KOPT-K1 (cell line): ENCODE results near the gene CLASRP.

Source experiments
- H3K27ac ChIP-seq: fragments of 200-600 bp; sonication (generic); 2 replicates; pipeline ENCODE4 v1.5.1; 2016; ENCODE audit warnings: antibody characterized with exemption, mild to moderate bottlenecking, low read depth, low read length; ENCODE audit not compliant: poor library complexity, severe bottlenecking
- H3K36me3 ChIP-seq: fragments of 200-600 bp; sonication (generic); 2 replicates; pipeline ENCODE4 v1.5.1; 2017; ENCODE audit warnings: antibody characterized with exemption, mild to moderate bottlenecking, low read length, moderate library complexity; ENCODE audit not compliant: insufficient read depth
- H3K9me3 ChIP-seq: fragments of 200-600 bp; sonication (generic); 2 replicates; pipeline ENCODE4 v1.5.1; 2017; ENCODE audit warnings: antibody characterized with exemption, low read length, mild to moderate bottlenecking; ENCODE audit not compliant: insufficient read depth, poor library complexity, severe bottlenecking

CLASRP gene

GRCh38 chr19:45079063-45079910 is 40.4 kb downstream of the CLASRP start, which contains the start of gene GEMIN7:
Gene GEMIN7 (plus strand): TSS chr19:45079260. CDS start chr19:45090115, 10,855 bp downstream.
- no peaks in the 10 kb centered on the region for H3K9me3 ChIP-seq
- H3K27ac ChIP-seq: peak within 1 kb of the TSS; percentile 73
- peaks cover 12% of the 10 kb centered on the region for H3K36me3 ChIP-seq

- H3K27ac ChIP-seq: peak overlapping the region; percentile 73
- no peaks in the 10 kb centered on the region for H3K9me3 ChIP-seq
- H3K36me3 ChIP-seq: peaks cover 19% of the 10 kb centered on the region
These were observed 41.1 kb downstream of the CLASRP start for GRCh38 chr19:45079911-45080370.

- no peaks in the 10 kb centered on the region for H3K9me3 ChIP-seq
- H3K36me3 ChIP-seq: peaks cover 28% of the 10 kb centered on the region
- no peak overlapping the region for H3K27ac ChIP-seq
These were observed 43.3 kb downstream of the CLASRP start for GRCh38 chr19:45082170-45082569.

GRCh38 chr19:45086480-45086879 is 47.6 kb downstream of the CLASRP start:
- Histone ChIP-seq H3K36me3 (peaks cover 61% of the 10 kb centered on the region), H3K27ac (no peak overlapping the region), H3K9me3 (no peaks in the 10 kb centered on the region)

- Histone ChIP-seq H3K9me3 (no peaks in the 10 kb centered on the region), H3K27ac (peak overlapping the region; percentile 54), H3K36me3 (peaks cover 54% of the 10 kb centered on the region)
These were observed 48.7 kb downstream of the CLASRP start for GRCh38 chr19:45087531-45087930.

GRCh38 chr19:45090034-45090433 is 51.2 kb downstream of the CLASRP start:
- Histone ChIP-seq H3K9me3 (no peaks in the 10 kb centered on the region), H3K27ac (no peak overlapping the region), H3K36me3 (peaks cover 46% of the 10 kb centered on the region)

GRCh38 chr19:45090606-45091005 is 51.8 kb downstream of the CLASRP start:
- Histone ChIP-seq H3K27ac (no peak overlapping the region), H3K36me3 (peaks cover 41% of the 10 kb centered on the region), H3K9me3 (no peaks in the 10 kb centered on the region)

- H3K9me3 ChIP-seq: no peaks in the 10 kb centered on the region
- H3K27ac ChIP-seq: peak overlapping the region; percentile 94
- H3K36me3 ChIP-seq: peaks cover 46% of the 10 kb centered on the region
These were observed 52.4 kb downstream of the CLASRP start for GRCh38 chr19:45091031-45091923.

- Histone ChIP-seq H3K9me3 (no peaks in the 10 kb centered on the region), H3K36me3 (peaks cover 45% of the 10 kb centered on the region), H3K27ac (peak within 1 kb of the TSS; percentile 94)
These were observed 54.2 kb downstream of the CLASRP start, which contains the start of gene PPP1R37 for GRCh38 chr19:45092747-45093678. Gene PPP1R37 (plus strand): TSS chr19:45093179. CDS start chr19:45093326, 147 bp downstream.

- H3K9me3 ChIP-seq: no peaks in the 10 kb centered on the region
- peak overlapping the region; percentile 94 for H3K27ac ChIP-seq
- H3K36me3 ChIP-seq: peaks cover 34% of the 10 kb centered on the region
These were observed 55.3 kb downstream of the CLASRP start for GRCh38 chr19:45094137-45094536.

GRCh38 chr19:45094707-45095106 is 55.9 kb downstream of the CLASRP start:
- Histone ChIP-seq H3K27ac (no peak overlapping the region), H3K36me3 (peaks cover 38% of the 10 kb centered on the region)

GRCh38 chr19:45095496-45096413 is 56.9 kb downstream of the CLASRP start:
- Histone ChIP-seq H3K36me3 (peaks cover 36% of the 10 kb centered on the region), H3K27ac (no peak overlapping the region)

More at GRCh38 chr19:45094707-45095106, 55.9 kb downstream of the CLASRP start:
- H3K9me3 ChIP-seq: no peaks in the 10 kb centered on the region

GRCh38 chr19:45096700-45097099 is 57.9 kb downstream of the CLASRP start:
- H3K9me3 ChIP-seq: no peaks in the 10 kb centered on the region
- no peak overlapping the region for H3K27ac ChIP-seq
- peaks cover 27% of the 10 kb centered on the region; the same call in 1 of the 2 replicates for H3K36me3 ChIP-seq

More at GRCh38 chr19:45095496-45096413, 56.9 kb downstream of the CLASRP start:
- H3K9me3 ChIP-seq: no peaks in the 10 kb centered on the region
